ENCODE measurements around the gene ICA1L.
A peak's percentile ranks its signal among the peaks of the same experiment; 100 is the strongest.
"Not testable (repeated sequence)": the region's sequence is repeated elsewhere in the genome, so short reads cannot be mapped to it uniquely, and the experiment has no call there.

ICA1L gene

GRCh38 chr2:202847693-202848524 lies 23.7 kb downstream of the ICA1L start:
- DNase-seq (ENCODE audit: low read depth), result no peak

GRCh38 chr2:202844656-202845055 lies 26.9 kb downstream of the ICA1L start:
- DNase-seq (ENCODE audit: low read depth), result no peak

- no peak for DNase-seq (ENCODE audit: low read depth)
Measured at GRCh38 chr2:202842690-202843089, 28.9 kb downstream of the ICA1L start.

- no peak for DNase-seq (ENCODE audit: low read depth)
Measured at GRCh38 chr2:202841090-202841867, 30.3 kb downstream of the ICA1L start.

GRCh38 chr2:202831242-202832220 lies 40.0 kb downstream of the ICA1L start:
- peak; percentile 40 for DNase-seq (ENCODE audit: low read depth)

- no peak for DNase-seq (ENCODE audit: low read depth)
Measured at GRCh38 chr2:202824901-202825300, 46.7 kb downstream of the ICA1L start.

GRCh38 chr2:202822411-202822810 lies 49.2 kb downstream of the ICA1L start:
- no peak for DNase-seq (ENCODE audit: low read depth)

GRCh38 chr2:202821206-202822160 lies 50.1 kb downstream of the ICA1L start:
- no peak for DNase-seq (ENCODE audit: low read depth)

GRCh38 chr2:202818321-202818720 lies 53.2 kb downstream of the ICA1L start:
- DNase-seq (ENCODE audit: low read depth), result no peak

- no peak for DNase-seq (ENCODE audit: low read depth)
Measured at GRCh38 chr2:202817771-202818170, 53.8 kb downstream of the ICA1L start.

- DNase-seq (ENCODE audit: low read depth), result no peak
Measured at GRCh38 chr2:202815548-202816360, 55.8 kb downstream of the ICA1L start.

- DNase-seq (ENCODE audit: low read depth), result no peak
Measured at GRCh38 chr2:202814226-202814625, 57.3 kb downstream of the ICA1L start.

GRCh38 chr2:202813387-202813786 lies 58.2 kb downstream of the ICA1L start:
- DNase-seq (ENCODE audit: low read depth), result no peak

GRCh38 chr2:202808754-202809153 lies 62.8 kb downstream of the ICA1L start:
- no peak for DNase-seq (ENCODE audit: low read depth)

- peak; percentile 81 for DNase-seq (ENCODE audit: low read depth)
Measured at GRCh38 chr2:202807431-202808138, 64.0 kb downstream of the ICA1L start.

GRCh38 chr2:202805911-202806310 lies 65.7 kb downstream of the ICA1L start:
- DNase-seq (ENCODE audit: low read depth), result not testable (repeated sequence)

- no peak for DNase-seq (ENCODE audit: low read depth)
Measured at GRCh38 chr2:202797944-202798343, 73.6 kb downstream of the ICA1L start.

- DNase-seq (ENCODE audit: low read depth), result no peak
Measured at GRCh38 chr2:202790676-202791075, 80.9 kb downstream of the ICA1L start.

GRCh38 chr2:202786842-202787241 lies 84.7 kb downstream of the ICA1L start:
- no peak for DNase-seq (ENCODE audit: low read depth)
